ENCODE measurements around the gene CASK.

GRCh38 chrX:41629539-41629938, 293.8 kb downstream of the CASK start:
- TF ChIP-seq CTCF (IDR thresholded peaks at IDR 0.05) (no peak), POLR2A (IDR thresholded peaks at IDR 0.05) (no peak)

Measured in right lobe of liver (tissue), 4 donors.